Stimulated activated memory B cell treated with anti-CD40 and anti-IgM and Interleukin-4, amounts not matched to agents 10 μg/mL and 1 μg/mL and 100 μg/mL, for 72 hours (primary cell): Measurements from ENCODE around the gene DCDC1.
"Not testable (repeated sequence)": the region's sequence is repeated elsewhere in the genome, so short reads cannot be mapped to it uniquely, and the experiment has no call there.

ENCODE experiments used
- ATAC-seq: fragments of 150-1000 bp; cut with Tn5 transposase; 2 replicates; pipeline ENCODE4 v1.10.0; 2021
- H3K27ac Mint-ChIP-seq: one replicate; pipeline ENCODE4 v1.8.0; 2022; ENCODE audit warnings: mild to moderate bottlenecking, mixed read lengths
- H3K27me3 Mint-ChIP-seq: one replicate; pipeline ENCODE4 v1.8.0; 2022; ENCODE audit warnings: mixed read lengths
- H3K36me3 Mint-ChIP-seq: one replicate; pipeline ENCODE4 v1.8.0; 2022; ENCODE audit warnings: mixed read lengths
- H3K4me1 Mint-ChIP-seq: one replicate; pipeline ENCODE4 v1.8.0; 2022; ENCODE audit warnings: mixed read lengths
- H3K4me3 Mint-ChIP-seq: one replicate; pipeline ENCODE4 v1.8.0; 2022; ENCODE audit warnings: mild to moderate bottlenecking, moderate library complexity, mixed read lengths
- H3K9me3 Mint-ChIP-seq: one replicate; pipeline ENCODE4 v1.8.0; 2022; ENCODE audit warnings: mixed read lengths

Gene DCDC1

DNA sequence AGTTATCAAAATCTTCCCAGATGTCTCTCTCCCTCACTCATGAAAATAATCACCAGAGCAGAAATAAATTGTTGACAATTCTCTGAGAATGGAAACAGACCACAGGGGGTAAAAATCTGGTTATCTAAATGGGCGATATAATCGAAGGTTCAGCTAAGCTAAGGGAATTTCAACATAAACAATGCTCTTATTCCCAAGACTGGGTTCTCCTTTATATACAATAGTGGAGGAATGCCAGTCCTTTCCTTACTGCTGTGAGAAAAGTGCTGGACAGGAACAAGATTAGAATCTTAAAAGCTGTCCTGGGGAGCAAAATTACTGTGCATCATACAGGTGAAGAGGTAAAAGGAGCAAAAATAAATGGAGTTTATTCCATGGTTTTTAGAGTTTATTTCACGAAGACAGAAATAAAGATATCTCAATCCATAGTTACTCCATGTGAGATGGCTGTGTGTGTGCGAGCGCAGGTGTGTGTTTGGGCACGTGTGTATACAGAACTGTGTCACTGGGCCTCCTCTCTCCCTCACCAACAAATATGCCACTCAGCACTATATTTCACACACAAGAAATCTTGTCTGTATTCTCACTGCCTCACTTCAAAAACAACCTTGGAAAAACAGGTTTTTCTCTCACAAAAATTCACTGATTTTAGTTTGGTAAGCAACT, 385.6 kb downstream of the DCDC1 start:
- ATAC-seq: no peak
- Mint-ChIP-seq H3K9me3 (no peaks in the 10 kb centered on the region), H3K36me3 (no peaks in the 10 kb centered on the region), H3K4me1 (no peaks in the 10 kb centered on the region), H3K27me3 (no peaks in the 10 kb centered on the region), H3K4me3 (no peak overlapping the region), H3K27ac (no peak overlapping the region)

DNA sequence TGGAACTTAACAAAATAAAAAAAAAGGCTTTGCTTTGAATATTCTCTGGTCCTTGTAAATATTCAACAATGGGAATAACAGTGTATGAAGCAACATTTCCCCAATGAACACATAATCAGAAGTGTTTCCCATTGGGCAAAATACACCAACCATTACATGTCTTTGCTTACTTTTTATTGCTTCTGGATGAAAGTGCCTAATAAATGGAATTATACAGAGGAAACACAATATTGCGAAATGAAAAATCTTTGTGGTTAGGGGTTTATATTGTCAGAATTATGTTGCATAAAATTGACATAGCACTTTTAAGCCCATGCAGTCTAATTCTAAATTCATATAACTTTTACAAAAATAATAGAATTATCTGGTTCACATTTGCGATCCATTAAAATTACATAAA, 386.4 kb downstream of the DCDC1 start:
- Mint-ChIP-seq H3K36me3 (no peaks in the 10 kb centered on the region), H3K9me3 (no peaks in the 10 kb centered on the region), H3K27me3 (no peaks in the 10 kb centered on the region), H3K27ac (no peak overlapping the region), H3K4me1 (no peaks in the 10 kb centered on the region), H3K4me3 (no peak overlapping the region)
- no peak for ATAC-seq

DNA sequence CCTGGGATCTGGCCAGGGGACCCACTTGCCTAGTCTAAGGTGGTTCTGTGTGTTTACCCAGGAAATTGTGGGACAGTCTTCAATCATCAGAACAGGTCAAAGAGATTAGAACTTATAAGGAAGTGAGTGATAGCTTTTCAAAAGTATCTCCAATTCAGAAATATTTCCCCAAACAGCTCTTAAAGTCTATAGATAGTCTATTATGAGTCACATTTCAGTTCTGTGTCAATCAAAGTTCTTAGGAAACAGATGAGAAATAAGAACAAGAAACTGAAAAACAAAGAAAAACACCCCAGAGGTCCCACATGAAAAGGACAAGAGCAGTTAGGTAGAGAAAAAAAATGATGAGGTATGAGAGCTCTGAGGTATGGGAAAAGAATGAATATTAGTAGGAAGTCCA, 402.0 kb downstream of the DCDC1 start:
- Mint-ChIP-seq H3K27ac (no peak overlapping the region), H3K4me3 (no peak overlapping the region), H3K4me1 (no peaks in the 10 kb centered on the region), H3K27me3 (no peaks in the 10 kb centered on the region), H3K9me3 (peaks cover 7% of the 10 kb centered on the region), H3K36me3 (no peaks in the 10 kb centered on the region)
- ATAC-seq: no peak

DNA sequence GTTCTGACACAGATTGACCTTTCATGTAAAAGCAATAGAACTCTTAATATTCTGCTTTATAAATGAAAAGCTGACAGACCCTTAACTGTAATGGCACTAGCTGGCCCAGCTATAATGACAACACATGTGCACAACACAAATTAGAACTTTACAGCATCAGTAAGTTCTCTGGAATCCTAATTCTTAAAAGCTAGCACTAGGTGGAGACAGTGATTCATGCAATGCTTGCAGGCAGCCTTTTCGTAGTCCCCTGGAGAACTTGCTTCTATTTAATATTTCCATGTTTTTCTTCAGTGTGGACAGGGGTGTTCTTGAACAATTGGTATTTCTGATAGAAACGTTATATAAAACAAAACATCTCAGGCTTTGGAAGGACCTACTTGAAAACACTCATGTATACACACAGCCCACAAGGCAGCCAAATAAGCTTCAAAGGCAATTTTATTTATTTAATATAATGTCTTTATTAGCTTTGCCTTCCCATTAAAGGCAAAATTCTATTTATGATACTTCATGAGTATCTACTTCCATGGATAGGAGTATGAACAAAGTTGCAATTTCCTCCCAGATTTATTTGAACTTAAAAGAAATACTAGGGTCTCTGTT, 409.0 kb downstream of the DCDC1 start:
- H3K27me3 Mint-ChIP-seq: no peaks in the 10 kb centered on the region
- no peak for ATAC-seq
- H3K4me3 Mint-ChIP-seq: no peak overlapping the region
- no peaks in the 10 kb centered on the region for H3K4me1 Mint-ChIP-seq
- H3K9me3 Mint-ChIP-seq: peaks cover under 1% of the 10 kb centered on the region
- H3K36me3 Mint-ChIP-seq: no peaks in the 10 kb centered on the region
- H3K27ac Mint-ChIP-seq: no peak overlapping the region

DNA sequence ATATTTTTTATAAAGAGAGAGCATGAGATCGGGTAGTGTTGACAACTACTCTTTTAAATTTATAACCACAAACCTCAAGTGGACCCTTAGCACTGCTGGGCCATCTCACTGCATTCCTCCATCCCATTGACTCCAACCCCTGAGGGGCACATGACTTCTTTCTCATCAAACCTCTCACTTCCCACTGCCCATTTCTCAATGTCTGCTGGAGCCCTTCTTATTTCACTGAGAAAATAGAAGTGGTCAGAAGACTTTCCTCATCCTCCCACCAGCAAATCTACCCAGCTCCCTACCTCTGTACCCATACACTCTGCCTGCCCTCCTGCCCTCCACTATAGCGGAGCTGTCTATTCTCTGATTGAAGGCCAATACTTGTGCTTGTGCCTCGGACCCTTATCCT, 412.8 kb downstream of the DCDC1 start:
- ATAC-seq: no peak
- no peaks in the 10 kb centered on the region for H3K36me3 Mint-ChIP-seq
- no peaks in the 10 kb centered on the region for H3K4me1 Mint-ChIP-seq
- no peak overlapping the region for H3K4me3 Mint-ChIP-seq
- no peak overlapping the region for H3K27ac Mint-ChIP-seq
- no peaks in the 10 kb centered on the region for H3K27me3 Mint-ChIP-seq
- H3K9me3 Mint-ChIP-seq: peaks cover 5% of the 10 kb centered on the region

DNA sequence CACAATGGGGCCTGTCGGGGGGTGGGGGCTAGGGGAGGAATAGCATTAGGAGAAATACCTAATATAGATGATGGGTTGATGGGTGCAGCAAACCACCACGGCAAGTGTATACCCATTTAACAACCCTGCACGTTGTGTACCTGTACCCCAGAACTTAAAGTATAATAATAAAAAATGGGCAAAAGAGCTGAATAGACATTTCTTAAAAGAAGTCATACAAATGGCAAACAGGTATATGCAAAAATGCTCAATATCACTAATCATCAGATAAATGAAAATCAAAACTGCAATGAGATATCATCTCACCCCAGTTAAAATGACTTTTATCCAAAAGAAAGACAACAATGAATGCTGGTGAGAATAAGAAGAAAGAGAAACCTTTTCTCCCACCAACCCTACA, 419.7 kb downstream of the DCDC1 start:
- Mint-ChIP-seq H3K27ac (no peak overlapping the region), H3K27me3 (no peaks in the 10 kb centered on the region), H3K4me1 (no peaks in the 10 kb centered on the region), H3K9me3 (peaks cover 10% of the 10 kb centered on the region), H3K4me3 (no peak overlapping the region), H3K36me3 (no peaks in the 10 kb centered on the region)
- ATAC-seq: no peak

DNA sequence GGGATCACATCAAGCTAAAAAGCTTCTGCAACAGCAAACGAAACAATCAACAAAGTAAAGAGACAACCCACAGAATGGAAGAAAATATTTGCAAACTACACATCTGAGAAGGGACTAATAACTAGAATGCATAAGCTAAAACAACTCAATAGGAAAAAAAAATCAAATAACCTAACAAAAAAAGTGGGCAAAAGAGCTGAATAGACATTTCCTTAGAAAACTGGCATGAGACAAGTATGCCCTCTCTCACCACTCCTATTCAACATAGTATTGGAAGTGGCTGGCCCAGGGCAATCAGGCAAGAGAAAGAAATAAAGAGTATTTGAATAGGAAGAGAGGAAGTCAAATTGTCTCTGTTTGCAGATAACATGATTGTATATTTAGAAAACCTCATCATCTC, 421.8 kb downstream of the DCDC1 start:
- H3K27me3 Mint-ChIP-seq, H3K27ac Mint-ChIP-seq: not testable (repeated sequence)

DNA sequence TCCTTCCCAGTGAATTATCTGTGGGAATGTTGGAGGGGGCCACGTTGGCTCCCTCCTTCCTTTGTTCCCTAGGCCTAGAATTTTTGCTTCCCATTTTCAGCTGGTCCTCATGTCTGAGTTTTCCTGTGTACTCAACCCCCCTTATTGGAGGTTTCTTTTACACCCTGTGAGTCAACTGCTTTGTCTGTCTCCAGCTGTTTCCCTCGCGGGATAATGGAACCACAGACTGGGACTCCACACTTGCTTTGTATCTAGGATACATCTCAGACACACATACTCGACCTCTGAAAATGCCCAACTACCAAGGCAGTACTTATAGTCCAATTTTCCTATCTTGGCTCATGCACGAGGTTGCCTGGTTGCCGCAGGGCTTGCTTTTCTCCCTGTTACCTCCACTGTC, 430.7 kb downstream of the DCDC1 start:
- Mint-ChIP-seq H3K27me3 (no peaks in the 10 kb centered on the region), H3K9me3 (peaks cover 9% of the 10 kb centered on the region), H3K4me3 (no peak overlapping the region), H3K4me1 (no peaks in the 10 kb centered on the region), H3K27ac (no peak overlapping the region), H3K36me3 (no peaks in the 10 kb centered on the region)
- ATAC-seq: no peak

More for the DNA sequence above, 421.8 kb downstream of the DCDC1 start:
- H3K4me1 Mint-ChIP-seq, H3K4me3 Mint-ChIP-seq, H3K9me3 Mint-ChIP-seq, H3K36me3 Mint-ChIP-seq, ATAC-seq: not testable (repeated sequence)

DNA sequence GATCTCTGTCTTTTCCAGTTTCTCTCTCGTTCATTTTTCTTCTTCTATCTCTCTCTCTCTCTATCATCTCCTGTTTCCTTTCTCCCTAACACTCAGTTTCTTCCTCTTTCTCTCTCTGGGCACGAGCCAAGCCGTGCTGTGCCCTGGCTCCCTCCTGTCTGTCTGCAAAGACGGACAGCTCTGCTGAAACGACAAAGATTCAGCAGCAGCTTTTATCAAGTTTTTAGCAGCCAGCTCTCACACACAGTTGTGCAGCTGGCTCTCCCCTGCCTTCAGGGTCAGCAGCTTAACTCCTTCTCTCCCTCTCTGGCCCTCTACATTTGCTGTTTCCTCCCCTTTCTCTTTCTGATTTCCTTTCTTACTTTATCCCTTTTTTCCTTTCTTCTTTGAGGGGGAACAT, 431.4 kb downstream of the DCDC1 start:
- Mint-ChIP-seq H3K4me3 (no peak overlapping the region), H3K4me1 (no peaks in the 10 kb centered on the region)

DNA sequence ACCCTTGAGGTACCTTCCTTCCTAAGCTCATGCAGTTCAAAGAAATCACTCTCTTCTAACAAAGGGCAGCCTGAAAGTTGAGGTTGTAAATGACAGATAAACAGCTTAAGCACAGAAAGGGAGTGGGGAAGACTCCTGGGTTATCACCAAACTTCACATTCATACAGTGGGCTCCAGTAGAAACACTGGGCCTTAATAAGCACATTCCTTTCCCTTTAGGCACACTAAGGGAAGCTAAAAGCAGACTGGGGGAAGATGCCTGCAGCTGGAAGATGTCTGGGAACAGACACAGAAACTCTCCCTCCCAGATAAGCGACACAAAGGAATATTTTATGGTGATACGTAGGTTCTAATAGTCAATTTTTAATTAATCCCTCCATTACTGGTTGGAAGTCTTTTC, 433.0 kb downstream of the DCDC1 start:
- Mint-ChIP-seq H3K4me1 (no peaks in the 10 kb centered on the region), H3K27me3 (no peaks in the 10 kb centered on the region), H3K4me3 (no peak overlapping the region), H3K36me3 (no peaks in the 10 kb centered on the region), H3K9me3 (peaks cover 9% of the 10 kb centered on the region), H3K27ac (no peak overlapping the region)
- ATAC-seq: no peak

More for the DNA sequence above, 431.4 kb downstream of the DCDC1 start:
- peaks cover 9% of the 10 kb centered on the region for H3K9me3 Mint-ChIP-seq
- H3K36me3 Mint-ChIP-seq: no peaks in the 10 kb centered on the region
- no peak overlapping the region for H3K27ac Mint-ChIP-seq
- H3K27me3 Mint-ChIP-seq: no peaks in the 10 kb centered on the region
- ATAC-seq: no peak

DNA sequence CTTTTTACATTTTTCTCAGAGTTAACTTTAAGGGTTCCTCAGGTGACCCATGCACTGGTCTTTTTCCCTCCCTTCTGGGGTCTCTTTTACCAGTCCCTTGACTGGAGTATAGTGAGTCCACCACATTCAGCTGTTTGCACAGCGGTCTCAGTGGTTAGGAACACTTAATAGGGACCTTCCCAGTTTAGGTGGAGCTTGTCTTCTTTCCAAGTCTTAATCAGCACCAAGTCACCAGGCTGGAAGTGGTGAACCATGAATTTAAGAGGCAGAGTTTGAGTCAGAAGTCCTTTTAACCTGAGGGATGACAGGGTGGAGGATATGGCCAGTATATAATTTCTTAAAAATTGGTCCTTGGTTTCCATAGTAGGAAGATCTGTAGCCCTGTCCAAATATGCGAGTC, 433.7 kb downstream of the DCDC1 start:
- no peaks in the 10 kb centered on the region for H3K36me3 Mint-ChIP-seq
- H3K9me3 Mint-ChIP-seq: peaks cover 3% of the 10 kb centered on the region
- no peaks in the 10 kb centered on the region for H3K27me3 Mint-ChIP-seq
- no peak overlapping the region for H3K27ac Mint-ChIP-seq
- no peaks in the 10 kb centered on the region for H3K4me1 Mint-ChIP-seq
- H3K4me3 Mint-ChIP-seq: no peak overlapping the region
- ATAC-seq: no peak

DNA sequence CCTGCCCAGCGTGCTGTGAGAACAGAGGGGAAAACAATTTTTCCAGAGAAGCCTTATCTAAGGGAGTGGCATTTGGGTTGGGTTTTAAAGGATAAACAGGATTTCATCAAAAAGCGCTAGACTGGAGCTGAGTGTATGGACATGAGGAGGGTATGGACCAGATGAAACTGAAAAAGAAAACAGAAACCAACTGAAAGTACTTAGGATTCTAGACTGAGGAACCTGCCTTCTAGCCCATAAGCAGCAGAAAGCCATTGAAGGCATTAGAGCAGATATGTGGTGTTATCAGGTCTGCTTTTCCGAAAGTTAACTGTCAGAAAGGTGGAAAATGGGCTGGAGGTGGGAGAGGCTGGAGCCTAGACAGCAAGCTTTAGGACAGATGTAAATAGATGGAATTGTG, 443.4 kb downstream of the DCDC1 start:
- no peaks in the 10 kb centered on the region for H3K36me3 Mint-ChIP-seq
- ATAC-seq: no peak
- no peak overlapping the region for H3K4me3 Mint-ChIP-seq
- H3K9me3 Mint-ChIP-seq: no peaks in the 10 kb centered on the region
- no peaks in the 10 kb centered on the region for H3K4me1 Mint-ChIP-seq
- H3K27me3 Mint-ChIP-seq: no peaks in the 10 kb centered on the region
- no peak overlapping the region for H3K27ac Mint-ChIP-seq

DNA sequence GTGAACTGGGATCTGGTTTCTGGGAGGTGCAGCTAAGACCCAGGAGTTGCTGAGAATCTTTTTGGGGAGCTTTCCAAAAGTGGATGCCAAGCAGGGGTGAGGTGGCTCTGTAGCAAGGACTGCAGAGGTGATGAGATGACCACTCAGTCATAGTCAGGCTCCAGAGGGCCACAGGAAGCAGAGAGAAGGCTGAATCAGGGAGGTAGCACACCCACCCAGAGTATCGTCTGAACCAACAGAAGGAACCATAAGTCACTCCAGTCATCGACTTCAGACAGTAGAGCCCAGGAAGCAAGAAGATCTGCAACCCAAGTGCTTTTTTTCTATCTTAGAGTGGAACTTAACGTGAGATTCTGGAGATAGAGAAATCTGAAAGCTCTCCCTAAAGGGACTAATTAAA, 447.7 kb downstream of the DCDC1 start:
- Mint-ChIP-seq H3K4me3 (no peak overlapping the region), H3K4me1 (no peaks in the 10 kb centered on the region), H3K27me3 (peaks cover 9% of the 10 kb centered on the region), H3K27ac (no peak overlapping the region), H3K36me3 (no peaks in the 10 kb centered on the region), H3K9me3 (no peaks in the 10 kb centered on the region)
- no peak for ATAC-seq

DNA sequence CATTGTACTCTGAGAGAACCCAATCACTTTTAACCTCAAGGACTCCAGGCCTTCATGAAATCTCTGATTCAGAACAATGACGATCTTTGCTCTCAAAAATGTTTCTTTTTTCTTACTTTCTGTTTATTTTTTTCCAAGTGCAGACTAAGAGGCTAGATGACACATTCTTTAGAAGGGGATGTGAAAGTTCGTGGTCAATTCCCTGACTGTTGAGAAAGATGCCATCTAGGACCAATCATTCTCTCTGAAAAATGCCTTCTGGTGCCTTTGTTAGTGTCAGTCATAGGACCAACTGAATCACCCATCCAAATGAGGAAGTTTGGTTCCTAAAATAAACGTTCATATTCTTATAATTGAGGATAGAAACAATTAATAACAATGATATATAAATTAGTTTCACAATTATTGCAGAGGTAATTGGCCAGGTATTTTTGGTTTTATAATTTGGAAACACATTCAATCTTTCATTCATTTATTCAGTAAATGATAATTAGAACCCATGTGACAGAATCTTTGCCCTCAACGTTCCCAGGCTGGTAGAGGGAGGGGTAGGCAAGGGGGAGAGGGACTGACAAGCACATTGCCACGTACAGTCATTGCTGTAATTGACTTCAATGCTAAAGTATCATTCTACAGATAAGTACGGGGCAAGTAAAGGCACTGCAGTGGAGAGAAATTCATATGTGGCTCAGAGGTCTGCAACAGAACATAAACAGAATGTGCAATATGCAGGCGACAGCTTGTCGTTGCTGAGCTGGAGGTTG, 450.0 kb downstream of the DCDC1 start:
- ATAC-seq: peak; percentile 79
- Mint-ChIP-seq H3K4me1 (no peaks in the 10 kb centered on the region), H3K9me3 (no peaks in the 10 kb centered on the region), H3K27me3 (peaks cover 21% of the 10 kb centered on the region), H3K36me3 (no peaks in the 10 kb centered on the region), H3K4me3 (no peak overlapping the region), H3K27ac (no peak overlapping the region)

DNA sequence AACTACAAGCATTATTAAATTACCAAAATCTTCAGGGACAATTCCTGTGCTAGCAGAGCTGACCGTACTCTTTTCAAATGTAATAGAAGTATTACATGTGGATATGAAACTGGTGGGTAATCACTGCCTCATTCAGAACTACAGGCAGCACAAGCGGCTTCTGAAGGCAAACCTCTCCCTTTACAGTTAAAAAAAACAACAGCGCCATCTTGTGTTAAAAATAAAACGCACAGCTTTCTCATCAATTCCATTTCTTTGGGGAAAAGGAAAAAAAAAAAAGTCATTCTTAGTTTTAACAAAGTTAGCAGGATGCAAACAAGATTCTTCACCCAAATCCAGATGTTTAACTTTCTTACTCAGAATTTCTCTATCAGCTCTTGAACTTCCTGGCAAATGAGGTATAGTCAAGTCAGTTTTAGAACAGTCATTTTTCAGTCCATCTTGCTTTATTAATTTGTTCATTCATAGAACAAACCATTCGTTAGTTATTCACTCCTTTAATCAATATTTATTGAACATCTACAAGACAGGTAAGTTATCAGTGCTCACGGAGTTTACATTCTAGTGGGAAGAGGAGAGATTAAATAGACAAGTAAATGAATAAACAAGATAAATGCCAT, 451.6 kb downstream of the DCDC1 start:
- H3K4me3 Mint-ChIP-seq: no peak overlapping the region
- H3K27me3 Mint-ChIP-seq: peaks cover 28% of the 10 kb centered on the region
- no peak overlapping the region for H3K27ac Mint-ChIP-seq
- no peaks in the 10 kb centered on the region for H3K36me3 Mint-ChIP-seq
- H3K9me3 Mint-ChIP-seq: no peaks in the 10 kb centered on the region
- no peaks in the 10 kb centered on the region for H3K4me1 Mint-ChIP-seq
- ATAC-seq: no peak

DNA sequence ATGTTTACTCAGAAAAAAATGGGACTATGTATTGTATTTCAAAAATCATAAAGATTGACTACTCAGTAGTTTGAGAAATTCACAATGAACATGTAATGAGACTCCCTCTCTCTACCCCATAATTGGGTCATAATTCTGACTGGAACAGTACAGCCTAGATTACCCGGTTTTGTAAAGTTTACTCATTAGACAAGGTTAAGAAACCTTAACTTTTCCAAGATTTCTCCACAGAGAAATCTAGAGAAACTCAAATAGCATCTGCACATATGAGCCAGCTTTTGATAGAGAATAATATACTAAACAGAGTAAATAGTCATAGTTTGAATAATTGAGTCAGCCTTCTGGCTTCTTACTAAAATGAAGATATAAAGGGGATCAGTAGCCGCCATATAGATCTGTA, 452.3 kb downstream of the DCDC1 start:
- peaks cover 28% of the 10 kb centered on the region for H3K27me3 Mint-ChIP-seq
- no peak overlapping the region for H3K4me3 Mint-ChIP-seq
- no peaks in the 10 kb centered on the region for H3K4me1 Mint-ChIP-seq
- no peaks in the 10 kb centered on the region for H3K9me3 Mint-ChIP-seq
- ATAC-seq: no peak
- no peak overlapping the region for H3K27ac Mint-ChIP-seq
- no peaks in the 10 kb centered on the region for H3K36me3 Mint-ChIP-seq
